H1 (cell line): ENCODE data around the gene ADCY3.

Source experiments
- CBX5 ChIP-seq: fragments of 300-800, 300-1000 bp; sonication (generic); IDR thresholded peaks from 2 replicates; pipeline ENCODE4 v1.7.1; 2016; ENCODE audit warnings: antibody characterized with exemption, low read length, low read depth
- EZH2 ChIP-seq: fragments of 200-600 bp; sonication (generic); IDR thresholded peaks from 2 replicates; pipeline ENCODE4 v1.7.1; 2012; ENCODE audit warnings: low read depth, mild to moderate bottlenecking, moderate library complexity, low read length, inconsistent platforms; ENCODE audit not compliant: severe bottlenecking
- POLR2A ChIP-seq, 2 experiments: IDR thresholded peaks; 1 replicate in 1 of 2; 2 replicates in 1 of 2; pipeline ENCODE4 v1.6.1; 2011; ENCODE audit warnings: low read depth in 2 of 2, low read length in 2 of 2, mild to moderate bottlenecking in 2 of 2; ENCODE audit errors: control extremely low read depth in 1 of 2
- POLR2AphosphoS5 ChIP-seq: IDR thresholded peaks from 2 replicates; pipeline ENCODE4 v1.6.1; 2011; ENCODE audit warnings: low read depth, low read length
- TF ChIP-seq, protein P1 (sequence below), 3 experiments: IDR thresholded peaks; 1 replicate in 2 of 3; 2 replicates in 1 of 3; pipeline versions ENCODE4 v1.5.1 to v1.6.1; 2011; ENCODE audit warnings: low read length in 3 of 3, mild to moderate bottlenecking in 3 of 3, inconsistent platforms in 2 of 3, low read depth in 1 of 3, moderate library complexity in 1 of 3; ENCODE audit not compliant: insufficient read depth in 1 of 3; ENCODE audit errors: control extremely low read depth in 1 of 3

DNA sequence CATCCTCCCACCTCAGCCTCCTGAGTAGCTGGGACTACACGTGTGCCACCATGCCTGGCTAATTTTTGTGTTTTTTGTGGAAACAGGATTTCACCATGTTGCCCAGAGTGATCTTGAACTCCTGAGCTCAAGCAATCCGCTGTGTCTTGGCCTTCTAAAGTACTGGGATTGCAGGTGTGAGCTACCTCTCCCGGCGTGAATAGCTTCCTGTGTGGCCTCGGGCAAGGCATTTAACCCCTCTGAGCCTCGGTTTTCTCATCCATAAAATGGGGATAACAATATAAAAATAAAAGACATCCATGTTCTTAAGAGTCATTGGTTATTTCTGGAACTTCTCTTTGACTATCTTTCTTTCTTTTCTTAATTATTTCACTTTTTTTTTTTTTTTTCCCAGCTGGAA, 19.3 kb upstream of the ADCY3 start:
- no peak for TF ChIP-seq POLR2A (IDR thresholded peaks at IDR 0.05; ENCODE audit: control extremely low read depth in 1 of 2, low read depth in 2 of 2, low read length in 2 of 2)
- TF ChIP-seq, protein P1, sequence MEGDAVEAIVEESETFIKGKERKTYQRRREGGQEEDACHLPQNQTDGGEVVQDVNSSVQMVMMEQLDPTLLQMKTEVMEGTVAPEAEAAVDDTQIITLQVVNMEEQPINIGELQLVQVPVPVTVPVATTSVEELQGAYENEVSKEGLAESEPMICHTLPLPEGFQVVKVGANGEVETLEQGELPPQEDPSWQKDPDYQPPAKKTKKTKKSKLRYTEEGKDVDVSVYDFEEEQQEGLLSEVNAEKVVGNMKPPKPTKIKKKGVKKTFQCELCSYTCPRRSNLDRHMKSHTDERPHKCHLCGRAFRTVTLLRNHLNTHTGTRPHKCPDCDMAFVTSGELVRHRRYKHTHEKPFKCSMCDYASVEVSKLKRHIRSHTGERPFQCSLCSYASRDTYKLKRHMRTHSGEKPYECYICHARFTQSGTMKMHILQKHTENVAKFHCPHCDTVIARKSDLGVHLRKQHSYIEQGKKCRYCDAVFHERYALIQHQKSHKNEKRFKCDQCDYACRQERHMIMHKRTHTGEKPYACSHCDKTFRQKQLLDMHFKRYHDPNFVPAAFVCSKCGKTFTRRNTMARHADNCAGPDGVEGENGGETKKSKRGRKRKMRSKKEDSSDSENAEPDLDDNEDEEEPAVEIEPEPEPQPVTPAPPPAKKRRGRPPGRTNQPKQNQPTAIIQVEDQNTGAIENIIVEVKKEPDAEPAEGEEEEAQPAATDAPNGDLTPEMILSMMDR (IDR thresholded peaks at IDR 0.05; ENCODE audit: control extremely low read depth in 1 of 3, insufficient read depth in 1 of 3, low read depth in 1 of 3, low read length in 3 of 3), result no peak
- TF ChIP-seq CBX5, result no peak
- no peak for TF ChIP-seq EZH2
- TF ChIP-seq POLR2AphosphoS5, result no peak
